Coronary artery (tissue), 2 donors: ENCODE results near the gene SBF1.
A peak's percentile ranks its signal among the peaks of the same experiment; 100 is the strongest.
"Not testable (repeated sequence)": the region's sequence is repeated elsewhere in the genome, so short reads cannot be mapped to it uniquely, and the experiment has no call there.

Experiments used
- DNase-seq: peaks from one replicate; pipeline ENCODE4 v3.0.0-alpha.2; 2017; ENCODE audit warnings: low spot score
- H3K27ac ChIP-seq, 2 donors: fragments of 200-600 bp; sonication (generic); one replicate each; pipeline ENCODE4 v1.5.1; 2016 to 2019
- H3K4me3 ChIP-seq: fragments of 200-600 bp; sonication (generic); 2 replicates; pipeline ENCODE4 v1.5.1; 2016; ENCODE audit warnings: mild to moderate bottlenecking, moderate library complexity
- CTCF ChIP-seq: fragments of 200-600 bp; sonication (generic); IDR thresholded peaks from one replicate; pipeline ENCODE4 v1.5.1; 2019; ENCODE audit warnings: antibody characterized with exemption

SBF1 gene

DNA sequence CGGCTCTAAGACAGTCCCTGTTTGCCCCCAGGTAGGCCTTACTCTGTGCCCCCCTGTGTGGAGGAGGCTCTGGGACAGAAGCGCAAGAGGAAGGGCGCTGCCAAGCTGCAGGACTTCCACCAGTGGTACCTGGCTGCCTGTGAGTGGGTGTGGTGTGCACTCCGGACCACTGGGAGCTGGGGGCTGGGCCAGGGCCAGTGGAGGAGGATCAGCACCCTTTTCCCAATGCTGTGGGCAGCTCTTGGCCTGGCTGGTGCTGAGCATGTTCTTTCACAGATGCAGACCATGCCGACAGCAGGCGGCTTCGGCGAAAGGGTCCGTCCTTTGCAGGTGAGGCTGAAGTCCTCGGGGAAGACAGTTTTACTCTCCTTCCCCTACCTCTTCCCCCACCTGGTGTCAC is 46.9 kb upstream of the SBF1 start:
- Histone ChIP-seq H3K27ac (no peak overlapping the region), H3K4me3 (no peak overlapping the region)
- DNase-seq = no peak
- TF ChIP-seq CTCF = no peak

DNA sequence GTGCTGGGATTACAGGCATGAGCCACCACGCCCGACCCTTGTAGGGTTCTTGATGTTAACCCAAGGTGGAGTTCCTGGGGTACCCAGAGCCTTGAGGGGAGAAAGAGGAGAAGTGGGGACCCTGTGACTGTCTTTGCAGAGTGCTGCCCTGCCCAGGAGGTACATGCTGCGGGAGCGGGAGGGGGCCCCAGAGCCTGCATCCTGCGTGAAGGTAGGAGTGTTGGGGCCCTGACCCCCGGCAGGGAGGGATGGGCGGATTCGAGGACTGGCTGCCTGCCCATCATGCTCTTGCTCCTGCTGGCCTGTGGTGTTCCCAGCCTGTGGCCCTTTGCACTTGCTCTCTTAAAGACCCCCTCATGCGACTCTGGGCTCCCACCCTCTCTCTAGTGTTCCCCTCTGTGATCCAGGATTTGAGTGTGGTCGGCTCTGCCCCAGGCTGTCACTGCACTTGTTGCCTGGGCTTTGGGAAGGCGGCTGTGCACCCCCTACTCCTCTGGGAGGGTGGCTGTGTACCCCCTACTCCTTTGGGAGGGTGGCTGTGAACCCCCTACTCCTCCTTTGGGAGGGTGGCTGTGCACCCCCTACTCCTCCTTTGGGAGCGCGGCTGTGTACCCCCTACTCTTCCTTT is 46.1 kb upstream of the SBF1 start:
- Histone ChIP-seq H3K4me3 (no peak overlapping the region), H3K27ac (no peak overlapping the region)
- DNase-seq = peak; percentile 66
- TF ChIP-seq CTCF = no peak

GRCh38 chr22:50520184-50520583 is 45.3 kb upstream of the SBF1 start:
- not testable (repeated sequence) for DNase-seq, H3K27ac ChIP-seq, H3K4me3 ChIP-seq

- Histone ChIP-seq H3K4me3 (no peak overlapping the region), H3K27ac (no peak overlapping the region)
- DNase-seq = peak; percentile 73
- TF ChIP-seq CTCF = no peak
These were observed 44.3 kb upstream of the SBF1 start for GRCh38 chr22:50519151-50519550.

DNA sequence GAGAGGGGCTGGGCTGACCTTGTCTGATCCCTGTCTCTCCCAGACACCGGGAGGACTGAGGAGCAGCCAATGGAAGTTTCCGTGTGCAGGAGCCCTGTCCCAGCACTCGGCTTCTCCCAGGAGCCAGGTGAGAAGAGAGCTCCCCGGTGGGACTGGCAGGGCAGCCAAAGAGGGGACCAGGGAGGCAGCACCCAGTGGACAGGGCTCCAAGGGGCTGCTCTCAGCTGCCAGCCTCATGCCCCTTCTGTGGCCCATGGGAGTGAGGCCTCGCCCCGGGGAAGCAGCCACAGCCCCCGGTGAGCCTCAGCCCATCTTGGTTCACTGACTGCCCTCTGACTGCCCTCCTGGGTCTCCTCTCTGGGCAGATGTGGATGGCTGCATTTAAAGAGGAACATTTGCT is 43.8 kb upstream of the SBF1 start:
- Histone ChIP-seq H3K4me3 (no peak overlapping the region), H3K27ac (no peak overlapping the region)
- TF ChIP-seq CTCF = no peak
- no peak for DNase-seq

- Histone ChIP-seq H3K4me3 (no peak overlapping the region), H3K27ac (no peak overlapping the region)
- no peak for DNase-seq
- TF ChIP-seq CTCF = no peak
These were observed 42.8 kb upstream of the SBF1 start for GRCh38 chr22:50517495-50518260.

DNA sequence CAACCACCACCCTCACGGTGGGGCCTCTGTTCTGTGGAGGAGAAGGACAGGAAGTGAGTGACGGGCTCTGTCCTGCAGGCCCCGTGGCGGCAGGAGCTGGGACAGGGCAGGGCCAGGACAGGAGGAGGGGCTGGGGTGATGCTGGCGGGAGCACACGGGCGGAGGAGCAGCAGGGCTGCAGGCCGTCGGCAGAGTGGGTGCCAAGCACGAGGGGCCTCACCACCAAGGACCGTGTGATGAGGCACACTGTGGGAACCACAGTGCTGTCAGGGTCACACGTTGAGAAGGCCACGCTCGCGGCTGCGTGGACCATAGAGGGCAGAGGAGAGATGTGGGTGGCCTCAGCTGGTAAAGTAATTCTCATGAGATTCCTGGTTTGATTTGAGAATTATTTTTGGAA is 42.1 kb upstream of the SBF1 start:
- Histone ChIP-seq H3K27ac (no peak overlapping the region), H3K4me3 (no peak overlapping the region)
- DNase-seq = no peak
- no peak for TF ChIP-seq CTCF
